ENCODE measurements around the gene IGSF3.
"Not testable (repeated sequence)": the region's sequence is repeated elsewhere in the genome, so short reads cannot be mapped to it uniquely, and the experiment has no call there.

Gene IGSF3

DNA sequence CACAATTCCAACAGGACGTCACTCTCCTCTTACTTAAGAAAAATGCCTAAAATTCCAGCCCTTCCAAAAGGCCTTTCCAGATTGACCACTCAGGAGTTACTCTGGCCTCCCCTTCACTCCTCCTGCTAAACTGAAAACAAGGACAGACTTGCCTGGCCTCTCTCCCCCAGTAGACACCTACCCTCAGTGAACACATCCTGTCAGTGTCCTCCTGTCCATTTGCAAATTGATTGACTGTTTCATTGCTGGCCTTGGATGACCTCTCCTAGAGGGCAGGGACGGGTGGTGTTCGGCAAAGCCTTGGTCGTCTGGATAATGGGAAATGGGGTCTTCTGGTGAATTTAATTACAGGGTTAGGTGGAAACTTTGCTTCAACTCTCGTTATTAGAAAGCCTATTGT lies 8.9 kb downstream of the IGSF3 start:
- DNase-seq: not testable (repeated sequence)

DNA sequence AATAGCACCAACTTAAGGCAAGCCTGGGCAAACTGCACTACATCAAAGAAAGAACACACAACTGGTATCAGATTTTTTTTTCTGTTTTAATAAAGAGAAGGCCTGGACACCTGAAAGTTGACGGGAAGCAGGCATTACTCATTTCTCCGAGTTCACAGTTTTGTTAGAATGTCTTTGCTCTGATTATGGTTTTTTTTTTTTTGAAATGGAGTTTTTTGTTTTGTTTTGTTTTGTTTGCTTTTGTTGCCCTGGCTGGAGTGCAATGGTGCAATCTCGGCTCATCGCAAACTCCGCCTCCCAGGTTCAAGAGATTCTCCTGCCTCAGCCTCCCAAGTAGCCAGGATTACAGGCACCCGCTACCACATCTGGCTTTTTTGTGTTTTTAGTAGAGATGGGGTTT lies 9.7 kb downstream of the IGSF3 start:
- not testable (repeated sequence) for DNase-seq

- no peak for DNase-seq
Measured at GRCh38 chr1:116654351-116654750, 13.2 kb downstream of the IGSF3 start.

GRCh38 chr1:116652598-116652997 lies 14.9 kb downstream of the IGSF3 start:
- DNase-seq: not testable (repeated sequence)

DNA sequence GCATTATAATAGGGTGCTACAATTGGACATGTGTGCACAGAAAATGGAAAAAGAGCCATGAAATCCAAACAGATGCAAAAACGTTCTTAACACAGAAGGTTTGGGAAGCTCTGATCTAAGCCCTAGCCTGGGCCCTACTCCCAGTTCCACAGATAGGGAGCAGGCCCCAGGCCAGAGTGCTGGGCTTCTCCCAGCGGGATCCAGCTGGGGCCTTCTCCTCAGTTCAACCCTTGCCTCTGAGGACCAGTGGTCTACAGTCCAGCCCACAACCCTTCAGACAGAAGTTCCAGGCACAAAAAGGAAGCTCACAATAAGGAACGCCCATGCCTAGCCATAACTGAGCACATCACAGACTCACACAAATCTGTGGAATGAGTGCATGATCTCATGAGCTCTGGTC lies 16.8 kb downstream of the IGSF3 start:
- DNase-seq: not testable (repeated sequence)

GRCh38 chr1:116649041-116649440 lies 18.5 kb downstream of the IGSF3 start:
- not testable (repeated sequence) for DNase-seq

GRCh38 chr1:116648325-116648724 lies 19.2 kb downstream of the IGSF3 start:
- DNase-seq: peak in 2 of 3 experiments; percentile 4 to 62

DNA sequence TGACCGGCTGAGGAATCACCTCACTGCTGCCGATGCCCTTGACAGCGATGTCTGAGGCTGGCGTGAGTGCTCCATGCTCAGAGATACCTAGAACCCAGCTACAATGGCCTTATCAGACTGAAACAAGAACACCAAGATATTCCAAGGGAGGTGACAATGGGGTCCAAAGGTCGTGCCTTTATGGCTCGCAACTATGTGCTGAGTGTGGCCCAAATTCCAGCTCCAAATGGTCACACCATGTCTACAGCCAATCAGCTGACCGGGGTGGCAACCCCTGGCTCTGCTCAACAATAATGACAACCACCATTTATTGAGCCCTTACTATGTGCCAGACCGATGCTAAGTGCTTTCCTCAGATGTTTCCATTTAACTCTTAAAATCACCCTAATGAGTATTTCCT lies 20.3 kb downstream of the IGSF3 start:
- DNase-seq: not testable (repeated sequence)

GRCh38 chr1:116646673-116647170 lies 20.8 kb downstream of the IGSF3 start:
- peak; percentile 61 to 86 (median 70) for DNase-seq

GRCh38 chr1:116645802-116646672 lies 21.5 kb downstream of the IGSF3 start:
- DNase-seq: not testable (repeated sequence)

GRCh38 chr1:116644993-116645392 lies 22.5 kb downstream of the IGSF3 start:
- not testable (repeated sequence) for DNase-seq

DNA sequence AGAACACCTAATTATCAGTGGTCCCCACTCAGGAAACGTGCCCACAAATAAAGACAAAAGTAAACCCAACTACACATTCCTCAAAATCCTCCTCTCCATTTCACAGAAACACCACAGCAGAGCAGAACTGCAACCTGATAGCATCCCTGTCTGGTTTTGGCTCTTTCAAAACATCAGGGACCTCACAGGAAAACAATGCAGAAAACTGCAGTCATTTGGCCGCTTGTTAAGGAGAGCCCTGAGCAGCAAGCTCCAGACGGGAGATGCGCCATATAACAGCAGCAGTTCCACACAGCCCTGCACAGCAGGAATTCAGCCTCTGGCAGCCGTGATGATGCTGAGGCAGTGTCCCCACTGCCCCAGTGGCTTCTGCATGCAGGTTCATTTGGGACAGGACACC lies 23.4 kb downstream of the IGSF3 start:
- peak in 1 of 3 experiments; percentile 40 for DNase-seq

DNA sequence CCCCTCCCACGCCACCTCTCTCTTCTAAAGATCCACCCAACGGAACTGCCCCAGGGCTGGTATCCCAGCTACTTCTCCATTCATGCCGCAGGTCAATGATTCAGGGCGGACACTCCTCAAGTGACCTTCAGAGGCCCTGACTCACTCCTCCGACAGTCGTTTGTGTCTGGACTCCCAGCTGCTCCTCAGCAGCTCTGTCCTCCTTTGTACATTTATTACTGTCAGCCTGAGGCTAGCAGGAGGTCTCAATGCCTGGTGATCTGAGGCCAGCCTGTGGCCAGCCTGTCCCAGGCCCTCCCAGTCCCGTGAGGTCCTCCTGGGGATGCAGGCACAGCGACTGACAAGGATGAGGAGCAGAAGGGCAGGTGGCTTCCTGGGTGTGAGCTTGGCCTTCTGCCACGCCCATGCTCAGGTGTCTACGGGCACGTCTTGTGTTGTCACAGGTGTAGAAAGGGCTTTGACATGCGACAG lies 24.2 kb downstream of the IGSF3 start:
- peak; percentile 23 to 56 (median 55) for DNase-seq

DNA sequence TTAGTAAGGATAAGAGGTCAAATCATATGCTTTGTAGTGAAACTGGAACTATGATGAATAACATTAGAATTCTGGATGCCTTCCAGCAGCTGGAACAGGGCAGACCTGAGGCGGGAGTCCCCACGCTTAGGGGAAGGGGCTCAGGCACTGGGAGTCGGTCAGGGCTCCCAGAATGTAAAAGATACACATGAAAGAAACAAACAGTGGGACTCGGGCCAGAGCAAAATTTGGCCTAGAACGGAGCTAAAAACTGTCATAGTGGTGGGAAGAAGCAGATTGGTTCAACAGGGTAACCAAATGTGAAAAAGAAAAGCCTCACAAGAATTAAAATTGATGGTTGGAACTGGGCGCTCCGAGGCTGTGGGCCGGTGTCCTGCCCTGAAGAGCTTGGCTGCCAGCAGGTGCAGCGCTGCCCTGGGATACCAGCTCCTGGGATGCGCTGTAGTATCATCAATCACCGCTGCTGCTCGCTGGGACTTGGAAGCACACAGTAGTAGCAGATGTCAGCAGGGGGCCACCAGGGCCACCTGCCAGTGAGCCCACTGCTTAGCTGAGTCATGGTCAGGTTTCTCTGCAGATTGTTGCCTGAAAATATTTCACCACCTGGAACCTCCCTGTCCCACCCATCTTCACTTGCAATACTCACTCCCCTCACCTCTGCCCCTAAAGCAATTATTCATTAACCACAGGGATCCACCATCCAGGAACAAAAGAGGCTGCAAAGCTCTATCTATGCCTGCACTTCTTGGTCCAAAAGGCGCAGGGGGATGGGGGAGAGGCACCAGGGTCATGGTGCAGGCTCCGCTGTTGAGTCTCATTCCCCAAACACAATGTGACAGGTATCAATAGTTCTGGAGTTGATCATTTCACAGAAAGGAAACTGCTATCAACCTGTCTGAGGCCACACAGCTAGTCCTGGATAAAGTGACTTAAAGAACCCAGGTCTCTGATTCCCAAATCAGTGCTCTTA lies 24.9 kb downstream of the IGSF3 start:
- DNase-seq: peak; percentile 57 to 81 (median 59)

DNA sequence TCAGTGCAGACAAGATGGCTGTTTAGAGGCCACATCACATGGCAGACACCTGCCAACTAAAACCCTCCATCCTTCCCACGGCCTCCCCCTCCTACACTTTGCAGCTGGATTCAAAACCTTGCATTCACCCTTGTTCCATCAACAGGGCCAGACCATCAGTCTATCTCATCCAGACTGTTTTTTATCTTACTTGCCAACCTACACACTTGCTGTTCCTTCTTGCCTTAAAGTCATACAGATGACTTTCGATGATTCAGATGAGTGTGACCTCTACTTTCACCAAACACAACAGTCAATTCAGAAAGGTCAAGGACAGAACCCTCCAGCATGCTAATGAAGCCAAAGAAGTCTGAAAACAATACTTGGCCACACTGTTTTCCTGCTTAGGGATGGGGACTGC lies 29.9 kb downstream of the IGSF3 start:
- not testable (repeated sequence) for DNase-seq

GRCh38 chr1:116636584-116636983 lies 30.9 kb downstream of the IGSF3 start:
- not testable (repeated sequence) for DNase-seq

DNA sequence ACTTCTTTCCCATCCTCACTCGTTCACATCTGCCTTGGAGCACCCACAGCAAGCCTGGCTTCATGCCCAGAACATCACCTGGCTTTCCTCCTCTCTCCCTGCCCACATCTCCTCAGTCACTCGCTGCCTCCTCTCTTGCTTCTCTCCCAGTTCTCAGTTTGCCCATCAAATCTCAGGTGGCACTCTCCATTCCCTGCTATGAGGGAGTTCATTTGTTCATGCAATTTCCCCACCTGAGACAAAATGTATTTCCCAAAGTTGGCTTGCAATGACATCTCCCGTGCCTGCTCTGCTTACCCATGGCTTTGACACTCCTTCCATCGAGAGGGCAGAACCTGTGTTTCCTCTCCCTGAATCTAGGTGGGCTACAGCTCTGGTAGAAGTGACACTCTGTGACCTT lies 33.1 kb downstream of the IGSF3 start:
- not testable (repeated sequence) for DNase-seq

- DNase-seq: not testable (repeated sequence)
Measured at GRCh38 chr1:116631996-116632925, 35.3 kb downstream of the IGSF3 start.

DNA sequence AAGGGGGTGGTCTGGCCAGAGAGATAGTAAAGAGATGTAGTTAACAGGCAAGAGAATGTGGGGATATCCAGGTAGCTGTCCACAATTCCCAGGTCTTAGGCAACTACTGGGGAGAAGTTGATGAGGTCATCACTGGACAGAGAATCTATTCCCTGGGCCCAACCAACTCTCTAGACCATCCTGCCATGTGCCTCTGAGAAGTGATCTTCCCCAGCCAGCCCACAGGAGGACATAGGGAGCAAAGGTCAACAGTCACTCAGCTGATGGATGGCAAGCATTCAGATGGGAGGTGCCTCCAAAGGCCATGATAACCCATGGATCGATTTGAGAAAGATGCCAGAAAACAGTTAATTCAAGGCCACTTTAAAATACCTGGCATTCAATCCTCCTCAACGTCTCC lies 36.0 kb downstream of the IGSF3 start:
- DNase-seq: not testable (repeated sequence)

DNA sequence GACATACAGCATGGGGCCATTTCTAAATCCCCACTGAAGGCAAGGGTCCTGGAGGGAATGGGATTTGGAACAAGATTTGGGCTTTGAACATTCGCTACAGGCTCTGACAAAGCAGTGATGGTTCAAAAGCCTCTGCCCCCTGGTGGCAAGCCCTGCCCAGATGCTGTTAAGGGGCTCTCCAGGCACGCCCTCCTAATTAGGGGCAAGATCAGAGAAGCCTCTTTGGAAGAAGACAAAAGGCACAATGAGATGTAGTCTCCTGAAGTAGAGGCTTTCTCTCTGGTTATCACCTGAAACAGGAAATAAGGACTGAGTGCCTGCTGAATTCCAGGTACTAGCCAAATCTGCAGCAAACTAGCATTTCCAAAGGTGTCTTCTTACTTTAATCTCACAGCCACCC lies 37.5 kb downstream of the IGSF3 start:
- peak in 1 of 3 experiments; percentile 11 for DNase-seq

DNA sequence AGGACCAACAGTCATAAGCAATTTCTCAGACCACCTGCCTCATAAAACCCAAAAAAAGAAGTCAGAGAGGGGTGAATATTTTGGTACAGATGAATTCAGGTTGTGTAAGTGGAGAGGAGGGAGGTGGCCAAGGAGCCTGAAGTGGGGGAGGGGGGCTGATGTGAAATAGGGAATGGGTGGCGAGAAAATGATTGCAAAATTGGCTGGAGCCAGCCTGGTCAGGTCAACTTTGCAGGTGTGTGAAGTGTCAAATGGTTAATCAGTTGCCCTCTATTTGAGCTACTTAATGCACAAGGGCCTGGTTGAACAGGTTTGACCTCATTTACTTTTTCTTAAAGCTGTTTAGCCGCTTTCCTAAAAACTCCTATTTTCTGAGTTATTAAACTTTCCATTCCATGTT lies 38.1 kb downstream of the IGSF3 start:
- peak in 1 of 3 experiments; percentile 7 for DNase-seq

GRCh38 chr1:116628448-116628847 lies 39.1 kb downstream of the IGSF3 start:
- no peak for DNase-seq
